Measurements from ENCODE around the gene AGPAT3.
"Not testable (repeated sequence)": the region's sequence is repeated elsewhere in the genome, so short reads cannot be mapped to it uniquely, and the experiment has no call there.

Gene AGPAT3

DNA sequence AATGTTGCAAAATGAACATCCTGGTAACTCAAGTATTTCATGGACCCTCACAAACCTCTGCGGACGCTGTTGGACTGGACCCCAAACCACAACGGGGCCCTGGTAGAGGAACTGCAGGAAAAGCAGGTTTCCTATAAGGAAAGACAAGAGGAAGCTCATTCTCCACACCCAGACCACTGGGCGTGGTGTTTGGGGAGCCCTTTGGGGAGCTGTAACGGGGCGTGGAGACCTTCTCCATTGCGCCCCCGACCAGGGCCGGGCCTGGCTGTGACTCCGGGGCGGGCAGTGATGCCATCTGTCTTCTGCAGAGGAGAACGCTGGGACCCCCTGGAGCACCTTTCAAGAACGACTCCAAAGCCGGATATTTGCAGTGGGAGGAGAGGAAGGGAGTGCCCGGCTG, 30.0 kb upstream of the AGPAT3 start:
- DNase-seq = no peak

DNA sequence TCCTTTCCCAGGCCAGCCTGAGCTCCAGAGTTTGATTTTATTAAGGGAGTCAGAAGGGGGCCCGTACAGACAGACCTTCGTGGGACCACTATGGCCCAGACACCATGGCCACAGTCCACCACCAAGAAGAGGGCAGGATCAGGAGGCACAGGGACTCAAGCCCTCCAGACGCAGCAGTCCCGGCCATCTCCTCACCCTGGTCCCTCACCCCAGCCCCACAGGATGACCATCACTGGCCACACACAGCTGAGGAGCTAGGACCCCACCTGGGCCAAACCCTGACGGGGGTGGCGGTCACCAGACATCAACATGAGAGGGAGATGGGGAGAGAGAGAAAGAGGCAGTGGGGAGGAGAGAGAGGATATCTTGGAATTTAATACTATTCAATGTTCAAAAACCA, 29.2 kb upstream of the AGPAT3 start:
- no peak for DNase-seq

DNA sequence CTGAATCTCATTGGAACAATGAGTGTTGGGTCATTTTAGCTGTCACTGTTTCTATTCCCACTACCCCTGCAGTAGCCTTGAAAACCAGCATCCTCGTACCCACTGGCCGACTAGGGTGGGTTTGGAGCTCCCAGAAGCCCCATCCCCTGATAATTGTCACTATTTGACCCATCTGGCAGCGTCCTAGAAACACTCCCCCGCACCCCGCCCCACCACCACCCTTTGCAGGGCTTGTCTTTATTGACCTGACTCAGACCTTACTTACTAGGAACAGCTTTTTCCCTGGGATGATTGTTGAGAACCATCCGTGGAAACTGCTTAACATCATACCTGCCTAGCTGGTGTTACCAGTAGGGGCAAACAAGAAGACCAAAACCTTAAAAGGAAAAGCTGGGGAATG, 28.4 kb upstream of the AGPAT3 start:
- no peak for DNase-seq

DNA sequence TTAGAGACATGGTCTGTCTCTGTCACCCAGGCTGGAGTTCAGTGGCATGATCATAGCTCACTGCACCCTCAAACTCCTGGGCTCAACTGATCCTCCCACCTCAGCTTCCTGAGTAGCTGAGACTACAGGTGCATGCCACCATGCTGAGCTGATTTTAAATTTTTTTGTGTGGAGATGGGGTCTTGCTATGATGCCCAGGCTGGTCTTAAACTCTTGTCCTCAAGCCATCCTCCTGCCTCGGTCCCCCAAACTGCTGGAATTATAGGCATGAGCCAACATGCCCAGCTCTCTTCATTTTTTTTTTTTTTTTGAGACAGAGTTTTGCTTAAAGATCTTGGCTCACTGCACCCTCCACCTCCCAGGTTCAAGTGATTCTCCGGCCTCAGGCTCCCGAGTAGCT, 24.8 kb upstream of the AGPAT3 start:
- no peak for DNase-seq

GRCh38 chr21:43842742-43843141, 22.3 kb upstream of the AGPAT3 start:
- DNase-seq = no peak

- DNase-seq = not testable (repeated sequence)
Measured at GRCh38 chr21:43844906-43845305, 20.1 kb upstream of the AGPAT3 start.

DNA sequence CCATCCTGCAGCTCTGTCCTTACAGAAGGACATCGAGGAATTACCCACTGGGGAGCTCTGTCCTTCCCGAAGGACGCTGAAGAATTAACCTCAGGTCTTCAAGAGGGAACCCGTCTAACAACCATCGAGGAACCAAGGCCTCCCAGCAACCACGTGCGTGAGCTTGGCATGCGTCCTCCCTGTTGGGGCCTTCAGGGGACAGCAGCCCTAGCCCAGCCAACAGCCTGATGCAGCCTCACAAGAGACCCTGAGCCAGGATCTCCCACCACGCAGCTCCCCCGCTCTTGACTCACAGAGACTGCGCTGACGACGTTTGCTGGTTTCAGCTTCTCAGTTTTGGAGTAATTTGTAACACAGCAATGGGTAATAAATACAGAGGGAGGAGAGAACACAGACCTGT, 19.6 kb upstream of the AGPAT3 start:
- no peak for DNase-seq

GRCh38 chr21:43846430-43846829, 18.6 kb upstream of the AGPAT3 start:
- DNase-seq = no peak

DNA sequence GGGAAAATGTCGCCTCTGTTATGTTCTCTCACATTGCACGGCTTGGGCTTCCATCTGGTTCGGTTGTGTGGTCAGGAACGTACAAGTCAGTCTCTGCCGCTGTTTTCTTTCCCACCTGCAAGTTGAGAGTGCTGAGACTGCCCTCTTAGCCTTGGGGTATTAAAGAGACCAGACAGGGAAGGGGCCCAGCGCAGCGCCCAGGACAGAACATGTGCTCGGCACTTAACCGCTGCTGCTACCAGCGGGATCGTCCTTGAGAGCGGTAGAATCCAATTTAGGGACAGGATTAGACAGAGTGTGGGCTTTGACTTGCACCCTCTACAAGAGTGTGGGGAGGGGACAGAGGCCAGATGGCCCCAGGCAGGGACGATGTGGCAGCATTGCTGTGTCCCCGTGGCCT, 17.7 kb upstream of the AGPAT3 start:
- no peak for DNase-seq

GRCh38 chr21:43848771-43849170, 16.3 kb upstream of the AGPAT3 start:
- no peak for DNase-seq

- DNase-seq = no peak
Measured at GRCh38 chr21:43849532-43850299, 15.3 kb upstream of the AGPAT3 start.

- no peak for DNase-seq
Measured at GRCh38 chr21:43850728-43851295, 14.2 kb upstream of the AGPAT3 start.

DNA sequence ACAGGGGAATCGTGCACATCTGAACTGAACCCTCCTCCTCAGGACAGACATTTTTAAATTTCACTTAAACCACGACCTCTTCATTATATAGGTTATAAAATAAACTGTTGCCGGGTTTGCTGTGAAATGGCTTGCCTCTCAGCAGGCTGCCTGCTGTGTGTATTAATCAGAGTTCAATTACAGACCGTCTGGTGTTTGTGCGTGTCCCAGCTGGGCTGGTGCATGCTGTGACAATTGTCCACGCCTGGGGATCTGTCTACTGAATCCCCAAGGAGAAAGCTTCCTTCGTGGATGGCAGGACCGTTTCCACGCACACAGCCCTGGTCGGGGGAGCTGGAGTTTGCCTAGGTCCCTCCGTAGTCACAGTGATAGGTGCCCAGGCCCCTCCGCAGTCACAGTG, 13.4 kb upstream of the AGPAT3 start:
- DNase-seq = peak; percentile 46

GRCh38 chr21:43853851-43854772, 10.9 kb upstream of the AGPAT3 start:
- DNase-seq = no peak

GRCh38 chr21:43854773-43855633, 10.0 kb upstream of the AGPAT3 start:
- no peak for DNase-seq

- DNase-seq = no peak
Measured at GRCh38 chr21:43855955-43856354, 9.1 kb upstream of the AGPAT3 start.

DNA sequence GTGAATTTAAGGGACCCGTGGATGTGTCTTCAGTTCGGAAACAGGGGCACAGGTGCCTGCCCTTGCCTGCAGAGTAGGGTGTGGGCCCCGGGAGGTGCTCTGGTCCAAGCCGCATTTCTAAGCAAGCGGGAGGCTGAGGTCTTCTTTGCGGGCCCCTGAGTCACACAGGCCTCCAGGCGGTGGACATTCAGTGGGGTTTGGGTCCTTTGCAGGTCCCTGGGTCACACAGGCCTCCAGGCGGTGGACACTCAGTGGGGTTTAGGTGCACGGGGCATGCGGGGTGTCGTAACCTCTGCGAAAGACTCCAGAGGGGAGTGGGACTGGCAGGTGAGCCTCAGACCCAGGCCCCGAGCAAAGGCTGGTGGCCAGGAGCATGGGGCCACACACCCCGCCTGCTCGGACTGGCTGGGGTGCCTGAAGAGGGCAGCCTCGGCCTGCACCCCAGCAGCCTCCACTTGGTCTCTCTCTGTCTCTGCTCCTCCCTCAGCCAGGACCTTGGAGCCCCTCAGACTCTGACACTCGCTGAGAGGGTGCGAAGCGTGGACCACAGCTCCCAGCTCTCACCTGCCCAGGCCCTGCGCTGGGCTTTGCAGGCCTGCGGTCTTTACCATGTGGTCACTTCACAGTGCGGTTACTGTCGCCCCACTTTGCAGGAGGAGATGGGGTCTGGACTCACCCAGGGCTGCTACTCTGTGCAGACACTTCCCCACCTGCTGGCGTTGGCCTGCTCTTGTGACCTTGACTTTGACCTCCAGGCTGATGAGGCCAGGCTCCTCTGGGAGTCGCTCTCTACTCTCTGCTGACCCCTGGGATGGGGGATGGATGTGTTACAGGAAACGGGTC, 6.0 kb upstream of the AGPAT3 start:
- no peak for DNase-seq

DNA sequence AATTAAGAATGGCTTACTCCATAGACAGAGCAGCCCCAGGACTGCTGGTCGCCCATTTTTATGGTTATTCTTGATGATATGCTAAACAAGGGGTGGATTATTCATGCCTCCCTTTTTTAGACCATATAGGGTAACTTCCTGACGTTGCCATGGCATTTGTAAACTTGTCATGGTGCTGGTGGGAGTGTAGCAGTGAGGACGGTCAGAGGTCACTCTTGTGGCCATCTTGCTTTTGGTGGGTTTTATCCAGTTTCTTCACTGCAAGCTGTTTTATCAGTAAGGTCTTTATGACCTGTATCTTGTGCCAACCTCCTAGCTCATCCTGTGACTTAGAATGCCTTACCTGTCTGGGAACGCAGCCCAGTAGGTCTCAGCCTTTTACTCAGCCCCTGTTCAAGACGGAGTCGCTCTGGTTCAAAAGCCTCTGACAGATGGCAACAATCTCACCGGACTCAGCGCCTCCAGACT, 5.2 kb upstream of the AGPAT3 start:
- DNase-seq = no peak

DNA sequence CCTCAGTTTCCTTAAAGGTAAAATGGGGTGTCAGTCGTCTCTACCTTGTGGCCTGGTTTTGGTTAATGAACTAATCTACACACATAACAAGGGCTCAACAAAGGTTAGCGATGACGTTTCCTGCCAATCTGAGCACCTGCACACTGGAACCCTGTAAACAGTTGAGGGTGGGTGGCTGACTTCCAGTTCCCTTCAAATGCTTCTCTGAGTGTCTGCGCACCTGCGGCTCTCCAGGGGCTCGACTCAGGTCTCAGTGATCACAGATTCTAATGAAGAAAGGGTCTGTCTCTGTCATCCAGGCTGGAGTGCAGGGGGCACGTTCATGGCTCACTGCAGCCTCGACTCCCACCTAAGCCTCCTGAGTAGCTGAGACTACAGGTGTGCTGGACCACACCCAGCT, 3.3 kb upstream of the AGPAT3 start:
- DNase-seq = no peak

- no peak for DNase-seq
Measured at GRCh38 chr21:43864313-43864961, 586 bp upstream of the AGPAT3 start.
